ENCODE measurements around the gene YKT6.

The YKT6 gene

DNA sequence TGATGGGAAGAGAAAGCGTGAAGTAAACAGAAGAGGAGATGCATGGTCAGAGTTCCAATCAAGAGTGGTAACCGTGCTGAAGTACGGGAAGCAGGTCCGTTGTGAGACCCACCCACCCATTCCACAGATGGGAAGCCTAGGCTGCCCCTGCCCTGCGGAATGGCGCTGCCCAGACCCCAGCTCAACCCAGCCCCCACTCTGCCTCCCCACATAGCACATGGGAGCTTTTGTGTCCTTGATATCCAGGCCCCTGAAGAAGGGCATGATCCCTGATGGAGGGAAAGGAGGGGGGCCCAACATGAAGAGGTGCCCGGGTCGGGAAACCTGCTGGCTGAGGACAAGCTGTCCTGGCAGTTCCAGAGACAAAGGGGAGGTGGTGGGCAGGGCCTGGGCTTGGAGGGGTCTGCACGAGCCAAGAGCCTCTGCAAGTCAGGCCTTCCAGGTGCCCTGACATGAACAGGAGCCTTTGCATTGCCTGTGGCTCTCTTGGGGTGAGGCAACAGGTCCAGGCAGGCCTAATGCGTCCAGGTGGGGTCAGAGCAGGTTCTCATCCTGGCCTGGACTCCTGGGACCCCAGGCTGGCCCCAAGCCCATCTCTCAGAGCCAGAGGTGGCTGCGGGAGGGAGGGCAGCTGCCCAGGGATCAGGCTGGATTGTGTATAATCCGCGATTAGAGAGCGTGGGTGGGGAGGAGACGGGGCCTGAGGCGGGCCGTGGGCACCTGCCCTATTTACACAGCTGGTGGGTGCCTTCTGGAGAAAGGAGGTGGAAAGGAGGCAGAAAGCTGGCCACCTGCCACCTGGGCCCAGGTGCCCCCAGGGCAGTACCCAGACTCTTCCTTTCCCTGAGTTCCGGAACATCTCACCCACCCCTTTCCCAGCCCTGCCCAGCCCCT is 23.5 kb downstream of the YKT6 start:
- no peak overlapping the region for H3K9ac ChIP-seq (ENCODE audit: low read length)
- no peaks in the 10 kb centered on the region for H3K4me1 ChIP-seq (ENCODE audit: control insufficient read depth, insufficient read depth, low read length)
- H3K9me3 ChIP-seq (ENCODE audit: control insufficient read depth, low read length) = no peaks in the 10 kb centered on the region
- no peaks in the 10 kb centered on the region for H3K36me3 ChIP-seq (ENCODE audit: control insufficient read depth, insufficient read depth, low read length)
- H3K4me3 ChIP-seq (ENCODE audit: low read length) = no peak overlapping the region
- H3K27me3 ChIP-seq (ENCODE audit: control insufficient read depth, insufficient read depth, low read length) = peaks cover 8% of the 10 kb centered on the region

DNA sequence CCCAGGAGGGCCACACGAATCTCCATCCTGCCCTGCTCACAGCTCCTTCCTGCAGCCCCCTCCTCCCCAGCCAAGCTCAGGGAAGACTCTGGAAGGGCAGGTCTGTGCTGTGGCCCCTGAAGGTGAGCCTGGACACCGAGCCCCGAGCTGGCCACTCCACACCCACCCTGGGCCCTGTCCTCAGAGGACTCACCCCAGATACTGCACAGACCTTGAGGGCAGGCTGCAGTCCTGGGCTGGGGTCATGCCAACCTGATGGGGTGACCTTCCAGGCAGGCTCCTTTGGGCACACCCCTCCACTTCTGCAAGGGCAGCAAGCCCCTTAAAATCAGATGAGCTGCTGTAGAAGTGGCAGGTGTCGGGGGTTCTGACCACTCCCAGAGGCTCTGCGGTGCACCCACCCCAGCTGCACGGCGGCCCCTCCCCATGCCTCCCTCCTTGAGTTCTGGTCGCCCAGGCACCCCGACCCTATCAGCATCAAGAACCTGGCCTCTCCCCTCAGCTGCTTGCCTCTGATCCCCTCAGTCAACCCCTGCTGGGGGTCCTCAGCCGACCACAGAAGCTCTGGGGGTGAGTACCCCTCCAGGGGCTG is 24.3 kb downstream of the YKT6 start:
- peaks cover 8% of the 10 kb centered on the region for H3K27me3 ChIP-seq (ENCODE audit: control insufficient read depth, insufficient read depth, low read length)
- no peak overlapping the region for H3K9ac ChIP-seq (ENCODE audit: low read length)
- no peak overlapping the region for H3K4me3 ChIP-seq (ENCODE audit: low read length)
- no peaks in the 10 kb centered on the region for H3K9me3 ChIP-seq (ENCODE audit: control insufficient read depth, low read length)
- no peaks in the 10 kb centered on the region for H3K4me1 ChIP-seq (ENCODE audit: control insufficient read depth, insufficient read depth, low read length)
- H3K36me3 ChIP-seq (ENCODE audit: control insufficient read depth, insufficient read depth, low read length) = no peaks in the 10 kb centered on the region

DNA sequence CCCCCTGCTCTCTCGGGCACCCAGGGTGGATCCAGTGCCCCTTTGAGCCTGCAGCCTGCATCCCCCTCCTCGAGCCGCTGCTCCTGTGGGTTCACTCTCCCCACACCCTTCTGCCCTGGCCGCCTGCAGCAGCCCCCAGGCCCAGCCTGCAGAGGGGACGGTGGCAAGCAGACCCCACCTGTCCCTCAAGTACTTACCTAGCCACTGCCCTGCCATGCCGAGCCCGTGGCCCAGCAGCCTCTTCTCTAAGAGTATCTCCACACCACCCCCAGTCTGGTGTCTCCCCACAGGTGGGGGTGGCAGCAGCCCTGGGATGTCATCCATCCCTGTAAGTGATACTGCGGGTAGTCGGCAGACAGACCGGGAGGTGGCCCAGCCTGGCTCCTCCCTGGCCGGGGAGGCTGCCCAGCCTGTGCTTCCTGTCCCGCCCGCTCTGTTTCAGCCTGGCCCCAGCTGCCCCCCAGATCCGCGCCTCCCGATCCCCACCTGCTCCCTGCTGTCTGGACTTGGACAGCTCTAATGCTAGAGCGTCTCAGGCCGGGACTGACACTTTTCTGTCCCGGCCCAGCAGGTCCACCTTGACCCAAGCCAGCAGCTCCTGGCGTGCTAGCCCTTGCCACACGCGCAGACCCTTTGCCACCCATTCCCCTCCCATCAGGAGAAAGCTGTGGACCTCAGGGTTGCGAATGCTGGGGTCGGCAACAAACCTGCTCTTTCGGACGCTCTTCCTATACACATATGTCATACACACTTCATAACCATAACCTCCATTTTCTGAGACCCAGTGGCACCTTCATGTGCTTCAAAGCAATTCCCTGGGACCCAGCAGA is 25.0 kb downstream of the YKT6 start:
- no peak overlapping the region for H3K9ac ChIP-seq (ENCODE audit: low read length)
- no peak overlapping the region for H3K4me3 ChIP-seq (ENCODE audit: low read length)

DNA sequence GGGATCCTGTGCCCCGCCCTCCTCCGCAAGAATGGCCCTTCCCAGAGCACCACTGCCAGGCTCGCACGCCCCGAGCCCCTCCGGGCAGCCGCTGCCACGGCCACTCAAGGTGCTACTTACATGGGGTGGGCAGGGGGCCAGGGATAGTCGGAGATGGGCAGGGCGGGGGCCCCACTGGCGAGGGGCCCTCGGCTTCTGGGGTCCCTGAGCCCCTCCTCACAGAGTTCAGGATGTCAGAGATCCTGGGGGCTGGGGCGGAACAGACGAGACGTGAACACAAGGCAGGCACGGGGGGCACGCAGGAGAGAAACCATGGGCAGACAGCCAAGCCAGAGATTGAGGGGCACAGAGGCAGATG is 25.6 kb downstream of the YKT6 start:
- no peaks in the 10 kb centered on the region for H3K4me1 ChIP-seq (ENCODE audit: control insufficient read depth, insufficient read depth, low read length)
- H3K4me3 ChIP-seq (ENCODE audit: low read length) = no peak overlapping the region
- H3K36me3 ChIP-seq (ENCODE audit: control insufficient read depth, insufficient read depth, low read length) = no peaks in the 10 kb centered on the region
- peaks cover 8% of the 10 kb centered on the region for H3K27me3 ChIP-seq (ENCODE audit: control insufficient read depth, insufficient read depth, low read length)
- H3K9me3 ChIP-seq (ENCODE audit: control insufficient read depth, low read length) = no peaks in the 10 kb centered on the region
- H3K9ac ChIP-seq (ENCODE audit: low read length) = no peak overlapping the region

More for the DNA sequence above, 25.0 kb downstream of the YKT6 start:
- H3K9me3 ChIP-seq (ENCODE audit: control insufficient read depth, low read length) = no peaks in the 10 kb centered on the region
- H3K27me3 ChIP-seq (ENCODE audit: control insufficient read depth, insufficient read depth, low read length) = peaks cover 8% of the 10 kb centered on the region
- no peaks in the 10 kb centered on the region for H3K4me1 ChIP-seq (ENCODE audit: control insufficient read depth, insufficient read depth, low read length)
- no peaks in the 10 kb centered on the region for H3K36me3 ChIP-seq (ENCODE audit: control insufficient read depth, insufficient read depth, low read length)

DNA sequence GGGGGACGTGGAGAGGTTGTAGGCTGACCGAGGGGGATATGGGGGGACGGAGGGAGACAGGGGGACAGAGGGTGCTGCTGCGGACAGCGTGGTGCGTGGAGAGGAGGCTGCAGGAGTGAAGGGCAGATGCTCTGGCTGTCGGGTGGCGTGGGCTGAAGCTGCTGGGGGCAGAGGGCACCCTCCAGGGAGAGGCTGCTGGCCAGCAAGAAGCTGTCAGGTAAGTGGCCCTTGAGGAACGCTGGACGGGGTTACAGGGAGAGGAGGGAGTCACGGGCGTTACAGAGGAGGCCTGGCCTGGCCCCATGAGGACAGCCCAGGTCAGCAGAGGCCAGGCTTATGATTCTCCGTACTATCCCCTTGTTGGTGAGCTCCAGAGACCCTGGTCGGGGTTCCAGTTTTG is 27.1 kb downstream of the YKT6 start:
- no peaks in the 10 kb centered on the region for H3K4me1 ChIP-seq (ENCODE audit: control insufficient read depth, insufficient read depth, low read length)
- peaks cover 8% of the 10 kb centered on the region for H3K27me3 ChIP-seq (ENCODE audit: control insufficient read depth, insufficient read depth, low read length)
- no peaks in the 10 kb centered on the region for H3K36me3 ChIP-seq (ENCODE audit: control insufficient read depth, insufficient read depth, low read length)
- H3K9ac ChIP-seq (ENCODE audit: low read length) = no peak overlapping the region
- H3K4me3 ChIP-seq (ENCODE audit: low read length) = no peak overlapping the region
- H3K9me3 ChIP-seq (ENCODE audit: control insufficient read depth, low read length) = no peaks in the 10 kb centered on the region

DNA sequence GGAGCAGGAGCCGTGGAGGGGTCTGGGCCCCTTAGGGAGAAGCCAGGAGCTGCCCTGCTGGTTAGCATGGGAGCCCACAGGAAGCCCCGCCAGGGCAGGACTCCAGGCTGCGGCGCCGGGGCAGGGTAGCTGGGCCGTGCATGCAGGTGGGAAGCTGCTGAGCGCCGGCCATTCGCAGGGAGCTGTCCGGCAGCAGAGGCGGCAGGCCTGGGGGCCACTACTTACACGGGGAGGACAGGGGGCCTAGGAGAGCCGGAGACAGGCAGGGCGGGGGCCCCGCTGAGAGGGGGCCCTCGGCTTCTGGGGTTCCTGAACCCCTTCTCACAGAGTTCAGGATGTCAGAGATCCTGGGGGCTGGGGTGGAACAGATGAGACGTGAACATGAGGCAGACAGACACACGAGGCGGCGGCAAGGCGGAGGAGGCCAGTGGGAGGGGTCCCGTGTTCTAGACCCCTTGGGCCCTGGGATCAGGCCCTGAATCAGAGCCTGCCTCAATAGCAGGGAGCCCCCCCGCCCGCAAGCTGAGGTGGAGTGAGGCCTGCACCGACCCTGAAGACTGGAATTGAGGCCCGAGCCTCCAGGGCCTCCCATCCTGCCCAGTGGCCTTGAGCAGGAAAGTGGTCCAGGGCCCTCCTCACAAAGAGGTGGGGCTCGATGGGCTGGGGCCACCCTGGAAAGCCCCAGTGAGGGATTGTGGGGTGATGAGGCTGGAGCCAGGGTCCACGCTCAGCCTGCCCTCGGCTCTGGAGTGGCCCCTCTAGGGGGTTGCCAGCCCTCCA is 28.0 kb downstream of the YKT6 start:
- no peaks in the 10 kb centered on the region for H3K36me3 ChIP-seq (ENCODE audit: control insufficient read depth, insufficient read depth, low read length)
- no peaks in the 10 kb centered on the region for H3K9me3 ChIP-seq (ENCODE audit: control insufficient read depth, low read length)
- no peak overlapping the region for H3K4me3 ChIP-seq (ENCODE audit: low read length)
- H3K27me3 ChIP-seq (ENCODE audit: control insufficient read depth, insufficient read depth, low read length) = peaks cover 8% of the 10 kb centered on the region
- no peaks in the 10 kb centered on the region for H3K4me1 ChIP-seq (ENCODE audit: control insufficient read depth, insufficient read depth, low read length)
- no peak overlapping the region for H3K9ac ChIP-seq (ENCODE audit: low read length)

DNA sequence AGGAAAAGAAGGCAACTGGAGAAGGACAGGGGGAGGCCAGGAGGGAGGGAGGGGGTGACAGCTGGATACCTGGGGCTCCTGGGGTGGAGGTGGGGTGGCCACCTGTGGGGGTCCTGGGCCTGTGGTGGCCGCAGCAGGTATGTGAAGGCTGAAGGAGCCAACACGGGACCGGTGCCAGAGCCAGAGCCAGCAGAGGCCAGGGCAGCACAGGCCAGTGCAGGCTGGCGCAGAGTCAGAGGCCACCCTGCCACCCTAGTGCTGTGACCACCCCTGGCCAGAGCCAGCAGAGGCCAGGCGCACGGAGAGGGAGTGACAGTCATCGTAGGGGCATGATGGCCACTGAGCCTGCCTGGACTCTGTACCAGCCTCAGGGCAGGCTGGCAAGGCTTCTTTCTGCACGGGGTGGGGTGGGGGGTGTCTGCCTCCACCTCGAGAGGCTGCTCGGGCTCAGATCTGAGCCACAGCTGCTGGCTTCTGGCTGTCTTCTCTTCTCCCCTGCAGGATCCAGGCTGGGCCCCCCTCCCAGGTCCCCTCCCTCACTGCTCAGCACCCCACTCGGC is 28.8 kb downstream of the YKT6 start:
- Histone ChIP-seq H3K9ac (ENCODE audit: low read length) (no peak overlapping the region), H3K27me3 (ENCODE audit: control insufficient read depth, insufficient read depth, low read length) (peaks cover 4% of the 10 kb centered on the region), H3K4me3 (ENCODE audit: low read length) (no peak overlapping the region), H3K4me1 (ENCODE audit: control insufficient read depth, insufficient read depth, low read length) (no peaks in the 10 kb centered on the region), H3K36me3 (ENCODE audit: control insufficient read depth, insufficient read depth, low read length) (no peaks in the 10 kb centered on the region), H3K9me3 (ENCODE audit: control insufficient read depth, low read length) (no peaks in the 10 kb centered on the region)

DNA sequence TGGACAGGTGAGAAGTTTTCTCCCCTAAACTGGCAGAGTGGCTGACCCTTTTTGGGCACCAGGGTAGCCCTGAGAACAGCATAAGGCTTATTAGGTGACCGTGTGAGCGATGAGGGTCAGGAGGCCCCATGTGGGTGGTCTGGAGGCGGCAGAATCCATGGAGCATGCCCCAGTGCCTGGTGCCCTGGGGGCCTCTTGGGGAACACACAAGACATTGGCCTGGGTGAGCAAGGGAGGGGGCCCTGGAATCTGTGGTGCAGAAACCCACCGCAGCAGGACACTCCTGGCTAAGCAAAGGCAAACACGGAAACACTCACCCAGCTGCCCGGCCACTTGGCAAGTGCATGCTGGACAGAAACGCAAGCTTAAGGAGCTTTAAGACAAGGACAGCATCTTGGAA is 29.5 kb downstream of the YKT6 start:
- H3K9ac ChIP-seq (ENCODE audit: low read length) = no peak overlapping the region
- no peaks in the 10 kb centered on the region for H3K27me3 ChIP-seq (ENCODE audit: control insufficient read depth, insufficient read depth, low read length)
- H3K4me1 ChIP-seq (ENCODE audit: control insufficient read depth, insufficient read depth, low read length) = no peaks in the 10 kb centered on the region
- H3K9me3 ChIP-seq (ENCODE audit: control insufficient read depth, low read length) = no peaks in the 10 kb centered on the region
- H3K4me3 ChIP-seq (ENCODE audit: low read length) = no peak overlapping the region
- no peaks in the 10 kb centered on the region for H3K36me3 ChIP-seq (ENCODE audit: control insufficient read depth, insufficient read depth, low read length)

DNA sequence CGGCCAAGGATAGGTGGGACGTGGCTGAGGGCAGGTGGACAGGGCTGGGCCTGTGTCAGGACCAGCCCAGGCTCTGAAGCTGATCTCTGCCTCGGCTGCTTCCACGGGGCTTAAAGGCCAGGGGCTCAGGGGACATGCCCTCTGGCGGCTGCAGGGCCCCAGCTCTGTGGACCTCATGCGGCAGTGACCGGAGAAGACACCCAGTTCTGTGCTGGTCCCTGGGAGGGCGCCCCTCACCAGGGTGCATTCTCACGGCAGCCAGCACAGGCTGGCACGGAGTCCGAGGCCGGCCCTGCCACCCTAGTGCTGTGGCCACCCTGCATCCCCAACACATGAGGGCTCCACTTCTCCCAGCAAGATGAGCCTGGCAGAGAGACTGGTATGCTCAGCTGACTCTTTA is 30.3 kb downstream of the YKT6 start:
- no peaks in the 10 kb centered on the region for H3K36me3 ChIP-seq (ENCODE audit: control insufficient read depth, insufficient read depth, low read length)
- no peak overlapping the region for H3K9ac ChIP-seq (ENCODE audit: low read length)
- no peaks in the 10 kb centered on the region for H3K4me1 ChIP-seq (ENCODE audit: control insufficient read depth, insufficient read depth, low read length)
- no peak overlapping the region for H3K4me3 ChIP-seq (ENCODE audit: low read length)
- no peaks in the 10 kb centered on the region for H3K9me3 ChIP-seq (ENCODE audit: control insufficient read depth, low read length)
- H3K27me3 ChIP-seq (ENCODE audit: control insufficient read depth, insufficient read depth, low read length) = no peaks in the 10 kb centered on the region

DNA sequence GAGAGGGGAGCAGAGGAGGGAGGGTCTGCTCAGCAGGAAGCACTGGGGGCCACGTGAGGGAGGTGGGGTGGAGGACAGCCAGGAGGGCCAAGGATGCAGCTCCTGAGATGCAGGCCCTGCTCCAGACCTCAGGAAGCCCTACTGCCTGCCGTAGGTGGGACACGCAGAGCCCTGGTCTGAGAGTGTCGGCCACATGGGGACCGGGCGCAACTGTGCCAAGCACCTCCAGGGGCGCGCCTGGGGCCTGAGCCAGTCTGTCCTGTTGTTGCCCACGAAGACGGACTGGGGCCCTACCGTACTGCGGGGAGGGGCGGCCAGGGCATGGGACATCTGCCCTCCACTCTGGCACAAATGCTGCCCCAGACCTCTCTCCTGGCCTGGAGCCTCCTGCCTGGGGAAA is 31.6 kb downstream of the YKT6 start:
- no peak overlapping the region for H3K4me3 ChIP-seq (ENCODE audit: low read length)
- H3K4me1 ChIP-seq (ENCODE audit: control insufficient read depth, insufficient read depth, low read length) = no peaks in the 10 kb centered on the region
- no peaks in the 10 kb centered on the region for H3K27me3 ChIP-seq (ENCODE audit: control insufficient read depth, insufficient read depth, low read length)
- no peaks in the 10 kb centered on the region for H3K9me3 ChIP-seq (ENCODE audit: control insufficient read depth, low read length)
- no peak overlapping the region for H3K9ac ChIP-seq (ENCODE audit: low read length)
- no peaks in the 10 kb centered on the region for H3K36me3 ChIP-seq (ENCODE audit: control insufficient read depth, insufficient read depth, low read length)

DNA sequence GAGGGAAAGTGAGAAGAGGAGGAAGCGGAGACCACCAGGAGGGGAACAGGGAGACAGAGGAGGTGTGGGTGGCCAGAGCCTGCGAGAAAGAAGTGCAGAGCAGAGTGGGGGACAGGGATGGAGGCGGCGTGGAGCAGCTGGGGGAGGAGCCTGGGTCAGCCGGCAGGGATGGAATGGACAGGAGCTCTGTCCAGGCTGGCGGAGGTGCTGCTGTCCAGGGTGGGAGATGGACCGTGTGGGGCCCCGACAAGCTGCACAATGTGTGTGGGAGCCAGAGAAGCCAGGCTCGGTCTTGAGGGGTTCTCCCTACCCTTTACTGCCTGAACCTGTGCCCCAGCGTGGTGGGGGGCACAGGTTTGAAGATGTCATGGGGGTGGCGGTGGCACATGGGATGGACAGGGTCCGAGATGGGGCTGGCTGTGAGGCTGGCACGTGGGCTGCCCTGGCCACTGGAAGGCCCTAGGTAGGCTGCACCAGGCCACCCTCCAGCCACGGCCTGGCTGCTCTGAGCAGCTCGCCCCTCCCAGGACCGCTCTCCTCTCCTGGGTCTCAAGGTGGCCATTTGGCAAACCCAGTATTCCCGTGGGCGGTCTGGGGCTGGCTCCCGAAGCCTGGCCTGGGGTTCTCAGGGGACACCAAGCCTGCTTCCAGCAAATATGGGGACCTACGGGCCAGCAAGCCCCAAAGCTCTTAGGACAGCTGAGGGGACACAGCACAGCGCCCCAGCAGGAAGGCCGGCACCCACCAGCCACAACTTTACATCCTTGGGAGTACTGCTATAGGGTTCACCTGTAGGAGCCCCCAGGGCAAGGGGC is 32.3 kb downstream of the YKT6 start:
- Histone ChIP-seq H3K4me1 (ENCODE audit: control insufficient read depth, insufficient read depth, low read length) (no peaks in the 10 kb centered on the region), H3K4me3 (ENCODE audit: low read length) (no peak overlapping the region), H3K36me3 (ENCODE audit: control insufficient read depth, insufficient read depth, low read length) (no peaks in the 10 kb centered on the region), H3K9me3 (ENCODE audit: control insufficient read depth, low read length) (no peaks in the 10 kb centered on the region), H3K9ac (ENCODE audit: low read length) (no peak overlapping the region), H3K27me3 (ENCODE audit: control insufficient read depth, insufficient read depth, low read length) (no peaks in the 10 kb centered on the region)

Data from mucosa of stomach (tissue), 1 donor.